ENCODE results near the gene SLC6A6. TPM values are rescaled to one million over a fixed set of nuclear protein-coding genes. Genes with fewer than 3 reads are reported as not detected.

The SLC6A6 gene
- total and polyA plus RNA-seq, 7 donors, result 10.3 to 104 (median 36.2) TPM

DNA sequence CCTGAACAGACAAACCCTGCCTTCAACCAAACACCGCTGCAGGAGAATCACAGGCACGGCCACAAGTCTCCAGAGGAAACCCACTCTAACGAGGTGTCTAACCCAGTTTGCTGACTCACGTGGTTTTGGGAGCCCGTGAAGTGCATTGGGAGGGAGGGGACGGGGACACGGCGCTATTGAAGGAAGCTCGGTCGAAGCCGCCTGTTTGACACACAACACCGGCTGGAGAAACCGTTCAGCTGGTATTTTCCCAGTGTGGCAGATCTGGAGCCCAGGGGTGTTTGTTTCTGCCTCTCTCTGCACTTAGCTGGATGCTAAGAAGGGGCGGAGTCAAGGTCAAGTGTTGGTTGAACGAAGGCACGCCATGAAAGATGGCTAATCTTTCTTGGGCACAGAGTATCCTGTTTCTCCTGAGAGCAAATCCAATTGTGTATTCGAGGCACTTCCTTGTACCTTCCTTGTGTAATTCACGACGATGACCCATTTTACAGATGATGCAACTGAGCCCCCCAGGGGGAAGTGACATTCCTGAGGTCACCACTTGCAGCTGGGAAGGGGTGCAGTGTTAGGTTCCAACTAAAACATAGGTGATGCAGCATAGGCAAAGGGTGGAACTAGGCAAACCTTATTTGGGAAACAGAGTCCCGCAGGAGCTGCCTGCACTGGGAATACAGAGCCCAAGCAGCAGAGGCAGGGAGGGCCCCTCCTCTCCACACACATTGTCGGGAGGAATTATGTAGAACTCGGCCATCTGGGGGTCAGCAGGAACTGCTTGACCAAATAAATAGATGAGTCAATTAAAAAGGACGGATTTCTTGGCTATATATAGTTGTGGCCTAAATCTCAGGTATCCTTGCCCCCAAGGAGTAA, 22.5 kb downstream of the SLC6A6 start:
- peak overlapping the region; percentile 75 for H3K27ac ChIP-seq
- H3K27me3 ChIP-seq (ENCODE audit: insufficient read depth in 3 of 3, low read length in 2 of 3), result no peaks in the 10 kb centered on the region
- H3K4me1 ChIP-seq, result peaks cover 59% of the 10 kb centered on the region
- WGBS, 3 donors, result 38 to 71% (median 48%) methylated on average over 23 of the region's 23 CpGs
- DNase-seq (no peak), ATAC-seq (peak in 3 of 4 donors; percentile 14 to 49 (median 18))
- no peaks in the 10 kb centered on the region for H3K36me3 ChIP-seq (ENCODE audit: insufficient read depth in 1 of 2, low read depth in 1 of 2)
- no peak overlapping the region for H3K4me3 ChIP-seq
- TF ChIP-seq, protein P1, sequence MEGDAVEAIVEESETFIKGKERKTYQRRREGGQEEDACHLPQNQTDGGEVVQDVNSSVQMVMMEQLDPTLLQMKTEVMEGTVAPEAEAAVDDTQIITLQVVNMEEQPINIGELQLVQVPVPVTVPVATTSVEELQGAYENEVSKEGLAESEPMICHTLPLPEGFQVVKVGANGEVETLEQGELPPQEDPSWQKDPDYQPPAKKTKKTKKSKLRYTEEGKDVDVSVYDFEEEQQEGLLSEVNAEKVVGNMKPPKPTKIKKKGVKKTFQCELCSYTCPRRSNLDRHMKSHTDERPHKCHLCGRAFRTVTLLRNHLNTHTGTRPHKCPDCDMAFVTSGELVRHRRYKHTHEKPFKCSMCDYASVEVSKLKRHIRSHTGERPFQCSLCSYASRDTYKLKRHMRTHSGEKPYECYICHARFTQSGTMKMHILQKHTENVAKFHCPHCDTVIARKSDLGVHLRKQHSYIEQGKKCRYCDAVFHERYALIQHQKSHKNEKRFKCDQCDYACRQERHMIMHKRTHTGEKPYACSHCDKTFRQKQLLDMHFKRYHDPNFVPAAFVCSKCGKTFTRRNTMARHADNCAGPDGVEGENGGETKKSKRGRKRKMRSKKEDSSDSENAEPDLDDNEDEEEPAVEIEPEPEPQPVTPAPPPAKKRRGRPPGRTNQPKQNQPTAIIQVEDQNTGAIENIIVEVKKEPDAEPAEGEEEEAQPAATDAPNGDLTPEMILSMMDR (IDR thresholded peaks at IDR 0.05), result no peak
- H3K9me3 ChIP-seq, result no peaks in the 10 kb centered on the region
- intact Hi-C loops (cut with DNase I), result no loop called here

DNA sequence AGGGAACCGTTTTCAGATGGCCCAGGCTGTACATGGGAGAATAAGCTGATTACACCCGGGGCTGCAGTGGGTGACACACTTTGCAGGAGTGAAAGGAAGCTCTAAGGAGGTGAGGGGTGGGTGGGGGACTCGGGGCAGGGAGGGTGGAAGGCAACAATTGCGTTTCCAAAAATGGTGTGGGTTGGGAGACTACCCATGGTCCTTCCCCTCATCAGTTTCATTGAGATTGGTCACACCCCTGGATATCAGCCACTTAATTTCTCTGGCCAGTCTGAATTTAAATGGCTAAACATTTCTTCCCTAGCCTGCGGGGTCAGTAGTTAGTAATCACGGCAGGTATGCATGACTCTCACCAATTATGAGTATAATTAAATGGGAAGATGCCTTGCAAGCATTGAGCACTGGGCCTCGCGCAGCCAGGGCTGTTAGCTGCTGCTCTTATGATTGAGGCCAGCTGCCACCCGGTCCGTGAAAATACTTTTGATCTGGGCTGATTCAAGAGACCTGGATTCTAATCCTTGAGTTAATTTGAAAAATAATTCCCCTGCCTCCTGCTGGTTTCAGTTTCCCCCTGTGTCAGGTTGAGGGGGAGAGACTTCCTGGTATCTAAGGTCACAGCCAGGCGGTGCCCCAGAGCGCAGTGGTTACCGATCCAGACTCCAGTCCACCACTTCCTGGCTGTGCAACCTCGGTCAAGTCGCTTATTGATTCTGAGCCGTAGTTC, 23.3 kb downstream of the SLC6A6 start:
- no peak for ATAC-seq
- Histone ChIP-seq H3K9me3 (no peaks in the 10 kb centered on the region), H3K27me3 (ENCODE audit: insufficient read depth in 3 of 3, low read length in 2 of 3) (no peaks in the 10 kb centered on the region), H3K4me3 (no peak overlapping the region), H3K4me1 (peaks cover 65% of the 10 kb centered on the region), H3K36me3 (ENCODE audit: insufficient read depth in 1 of 2, low read depth in 1 of 2) (no peaks in the 10 kb centered on the region), H3K27ac (peak overlapping the region; percentile 75)
- WGBS, 3 donors, result 56 to 70% (median 62%) methylated on average over 16 of the region's 16 CpGs
- TF ChIP-seq, protein P1 (IDR thresholded peaks at IDR 0.05), result no peak
- DNase-seq, result no peak
- intact Hi-C loops (cut with DNase I), result no loop called here

DNA sequence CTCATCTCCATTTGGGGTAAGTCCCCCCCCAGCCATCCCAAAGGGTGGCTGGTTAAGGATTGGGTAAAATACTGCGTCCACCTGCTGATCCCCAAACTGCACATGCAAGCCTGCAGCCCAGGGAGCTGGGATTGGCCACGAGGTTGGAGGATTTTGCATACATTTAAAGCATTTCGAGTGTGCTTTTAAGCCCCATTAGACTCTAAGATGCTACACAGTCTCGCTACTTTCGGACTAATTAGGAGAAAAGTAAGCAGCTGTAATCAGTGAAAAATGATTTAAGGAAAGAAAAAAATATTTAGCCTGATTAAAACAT, 23.9 kb downstream of the SLC6A6 start:
- intact Hi-C loops (cut with DNase I), result no loop called here
- TF ChIP-seq, protein P1 (IDR thresholded peaks at IDR 0.05), result no peak
- Histone ChIP-seq H3K4me1 (peaks cover 70% of the 10 kb centered on the region), H3K36me3 (ENCODE audit: insufficient read depth in 1 of 2, low read depth in 1 of 2) (no peaks in the 10 kb centered on the region), H3K27ac (peak overlapping the region; percentile 75), H3K4me3 (no peak overlapping the region), H3K9me3 (no peaks in the 10 kb centered on the region), H3K27me3 (ENCODE audit: insufficient read depth in 3 of 3, low read length in 2 of 3) (no peaks in the 10 kb centered on the region)
- ATAC-seq (no peak), DNase-seq (no peak)
- 84 to 87% (median 84%) methylated on average over 5 of the region's 5 CpGs for WGBS, 3 donors

DNA sequence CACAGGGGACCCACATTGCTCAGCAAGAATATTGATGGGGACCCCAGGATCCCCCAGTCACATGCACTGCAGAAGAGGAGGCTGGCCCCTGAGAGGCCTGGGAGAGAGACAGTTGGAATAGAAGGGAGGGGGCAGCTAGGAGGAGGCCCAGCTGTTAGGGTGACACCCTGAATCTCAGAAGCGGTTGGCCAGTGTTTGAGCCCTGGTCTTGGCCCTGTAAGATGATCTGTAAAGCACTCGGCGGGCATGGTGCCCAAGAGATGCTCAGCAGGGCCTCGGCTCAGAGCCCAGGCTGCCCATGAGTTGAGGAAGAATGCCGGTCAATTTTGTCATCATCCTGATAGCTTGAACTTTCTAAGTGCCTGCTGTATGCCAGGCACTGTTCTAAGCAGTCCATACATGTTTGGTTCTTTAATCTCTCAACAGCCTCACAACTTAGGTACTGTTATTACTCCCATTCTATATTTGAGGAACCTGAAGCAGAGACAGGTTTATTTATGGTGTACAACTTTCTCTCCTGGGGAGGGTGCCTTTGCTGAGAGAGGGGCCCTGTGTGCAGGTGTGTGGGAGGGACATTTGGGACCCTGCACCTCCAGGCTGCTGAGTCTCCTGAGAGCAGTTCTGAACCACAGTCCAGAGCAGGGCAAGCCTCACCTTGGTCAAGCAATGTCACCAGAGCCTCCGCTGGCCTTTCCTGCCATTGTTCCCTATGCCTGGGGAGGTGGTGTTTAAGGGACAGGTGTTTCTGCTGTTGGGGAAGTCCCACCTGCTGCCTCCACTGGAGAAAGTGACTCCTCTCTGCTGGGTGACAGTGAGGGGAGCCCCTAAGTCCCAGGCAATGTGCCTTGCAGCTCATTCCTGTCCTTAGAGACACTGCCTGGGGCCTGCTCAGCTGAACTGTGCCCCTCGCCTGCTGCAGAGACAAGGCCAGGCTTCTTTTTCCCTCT, 26.0 kb downstream of the SLC6A6 start:
- Histone ChIP-seq H3K36me3 (ENCODE audit: insufficient read depth in 1 of 2, low read depth in 1 of 2) (no peaks in the 10 kb centered on the region), H3K27ac (peak overlapping the region; percentile 86), H3K4me3 (no peak overlapping the region), H3K27me3 (ENCODE audit: insufficient read depth in 3 of 3, low read length in 2 of 3) (no peaks in the 10 kb centered on the region), H3K9me3 (no peaks in the 10 kb centered on the region), H3K4me1 (peaks cover 83% of the 10 kb centered on the region)
- ATAC-seq, result peak; percentile 66 to 79 (median 72)
- 47 to 52% (median 51%) methylated on average over 7 of the region's 7 CpGs for WGBS, 3 donors
- intact Hi-C loops (cut with DNase I), result no loop called here
- TF ChIP-seq, protein P1 (IDR thresholded peaks at IDR 0.05), result no peak
- peak; percentile 85 to 95 for DNase-seq
